Ectodermal cell (in vitro differentiated cells): Measurements from ENCODE around the gene PSMB3.
A peak's percentile ranks its signal among the peaks of the same experiment; 100 is the strongest.

Experiments
- H3K27ac ChIP-seq: 2 replicates; pipeline ENCODE4 v1.7.0; 2013; ENCODE audit warnings: mild to moderate bottlenecking, low read depth, low read length; ENCODE audit not compliant: insufficient read depth, poor library complexity, severe bottlenecking
- H3K27me3 ChIP-seq: 2 replicates; pipeline ENCODE4 v1.7.0; 2013; ENCODE audit warnings: mild to moderate bottlenecking, low read length; ENCODE audit not compliant: insufficient read depth, control insufficient read depth, poor library complexity, severe bottlenecking
- H3K36me3 ChIP-seq: one replicate; pipeline ENCODE4 v1.7.0; 2013; ENCODE audit warnings: low read length; ENCODE audit not compliant: control insufficient read depth, insufficient read depth
- H3K4me1 ChIP-seq: one replicate; pipeline ENCODE4 v1.7.0; 2013; ENCODE audit warnings: low read length; ENCODE audit not compliant: control insufficient read depth, insufficient read depth
- H3K4me3 ChIP-seq: 2 replicates; pipeline ENCODE4 v1.7.0; 2013; ENCODE audit warnings: low read depth, low read length, control low read depth; ENCODE audit not compliant: insufficient read depth
- H3K9me3 ChIP-seq: 2 replicates; pipeline ENCODE4 v1.7.0; 2013; ENCODE audit warnings: mild to moderate bottlenecking, low read length, moderate library complexity; ENCODE audit not compliant: control insufficient read depth
- WGBS, 2 experiments: methylation state at CpG; one replicate each; pipeline ENCODE4 v1.1.7; 2013; ENCODE audit warnings: missing lambda C conversion rate in 2 of 2; 5-methylcytosine and 5-hydroxymethylcytosine counted together

PSMB3 gene

GRCh38 chr17:38746004-38746848 lies 6.3 kb upstream of the PSMB3 start:
- Histone ChIP-seq H3K36me3 (no peaks in the 10 kb centered on the region), H3K27me3 (peaks cover 8% of the 10 kb centered on the region), H3K27ac (no peak overlapping the region), H3K4me3 (peak overlapping the region; percentile 97), H3K4me1 (peaks cover 41% of the 10 kb centered on the region), H3K9me3 (no peaks in the 10 kb centered on the region)
- 54 to 57% methylated on average over 7 to 8 of the region's 8 CpGs for WGBS, 2 experiments

- no peak overlapping the region for H3K27ac ChIP-seq
- H3K4me1 ChIP-seq: peaks cover 38% of the 10 kb centered on the region
These were observed 5.6 kb upstream of the PSMB3 start for GRCh38 chr17:38746849-38747462.

GRCh38 chr17:38747463-38748148 lies 4.9 kb upstream of the PSMB3 start:
- H3K36me3 ChIP-seq: no peaks in the 10 kb centered on the region
- no peaks in the 10 kb centered on the region for H3K9me3 ChIP-seq
- peaks cover 10% of the 10 kb centered on the region for H3K27me3 ChIP-seq
- peaks cover 32% of the 10 kb centered on the region for H3K4me1 ChIP-seq
- peak overlapping the region; percentile 64 for H3K27ac ChIP-seq
- H3K4me3 ChIP-seq: peak overlapping the region; percentile 97
- 0% methylated on average over 61 to 64 of the region's 64 CpGs for WGBS, 2 experiments

More at GRCh38 chr17:38746849-38747462, 5.6 kb upstream of the PSMB3 start:
- no peaks in the 10 kb centered on the region for H3K36me3 ChIP-seq
- H3K4me3 ChIP-seq: peak overlapping the region; percentile 97
- 1 to 2% methylated on average over 21 of the region's 21 CpGs for WGBS, 2 experiments
- peaks cover 10% of the 10 kb centered on the region for H3K27me3 ChIP-seq
- no peaks in the 10 kb centered on the region for H3K9me3 ChIP-seq

GRCh38 chr17:38748149-38748891 lies 4.2 kb upstream of the PSMB3 start, which contains the start of gene PCGF2:
Gene PCGF2 (minus strand): TSS chr17:38748336. CDS start chr17:38740402, 7,934 bp downstream.
- WGBS, 2 experiments: 0% methylated on average over 37 to 47 of the region's 47 CpGs
- Histone ChIP-seq H3K4me3 (peak within 1 kb of the TSS; percentile 97), H3K4me1 (peaks cover 29% of the 10 kb centered on the region), H3K27ac (peak within 1 kb of the TSS; percentile 64), H3K36me3 (no peaks in the 10 kb centered on the region), H3K27me3 (peaks cover 10% of the 10 kb centered on the region), H3K9me3 (no peaks in the 10 kb centered on the region)

GRCh38 chr17:38748892-38749222 lies 3.7 kb upstream of the PSMB3 start:
- 0 to 1% methylated on average over 32 of the region's 32 CpGs for WGBS, 2 experiments
- Histone ChIP-seq H3K4me1 (peaks cover 29% of the 10 kb centered on the region), H3K4me3 (peak overlapping the region; percentile 94), H3K27me3 (peaks cover 10% of the 10 kb centered on the region), H3K27ac (peak overlapping the region; percentile 52), H3K36me3 (no peaks in the 10 kb centered on the region), H3K9me3 (no peaks in the 10 kb centered on the region)

GRCh38 chr17:38749223-38750043 lies 3.1 kb upstream of the PSMB3 start:
- peaks cover 26% of the 10 kb centered on the region for H3K4me1 ChIP-seq
- 0% methylated on average over 79 of the region's 79 CpGs for WGBS, 2 experiments
- peak overlapping the region; percentile 94 for H3K4me3 ChIP-seq
- no peaks in the 10 kb centered on the region for H3K9me3 ChIP-seq
- H3K27ac ChIP-seq: peak overlapping the region; percentile 52
- H3K36me3 ChIP-seq: no peaks in the 10 kb centered on the region
- H3K27me3 ChIP-seq: peaks cover 10% of the 10 kb centered on the region

- Histone ChIP-seq H3K9me3 (no peaks in the 10 kb centered on the region), H3K27ac (peak overlapping the region; percentile 52), H3K4me1 (peaks cover 26% of the 10 kb centered on the region), H3K4me3 (peak overlapping the region; percentile 94), H3K36me3 (no peaks in the 10 kb centered on the region), H3K27me3 (peaks cover 10% of the 10 kb centered on the region)
- 1 to 2% methylated on average over 12 of the region's 12 CpGs for WGBS, 2 experiments
These were observed 2.6 kb upstream of the PSMB3 start for GRCh38 chr17:38750044-38750311.

GRCh38 chr17:38750312-38751121 lies 2.0 kb upstream of the PSMB3 start:
- Histone ChIP-seq H3K4me1 (peaks cover 24% of the 10 kb centered on the region), H3K9me3 (no peaks in the 10 kb centered on the region), H3K4me3 (peak overlapping the region; percentile 94), H3K36me3 (no peaks in the 10 kb centered on the region), H3K27me3 (peaks cover 10% of the 10 kb centered on the region), H3K27ac (no peak overlapping the region)
- 4% methylated on average over 28 of the region's 28 CpGs for WGBS, 2 experiments
